LoVo (cell line): ENCODE data around the gene CLNK.

Experiments
- DNase-seq: peaks from one replicate; pipeline ENCODE4 v3.0.0-alpha.2; 2016; ENCODE audit warnings: low spot score

The CLNK gene

GRCh38 chr4:10701702-10702460 lies 17.3 kb upstream of the CLNK start:
- DNase-seq = no peak

GRCh38 chr4:10701161-10701560 lies 16.6 kb upstream of the CLNK start:
- no peak for DNase-seq

GRCh38 chr4:10698172-10698571 lies 13.6 kb upstream of the CLNK start:
- peak; percentile 11 for DNase-seq

- DNase-seq = no peak
Observed at GRCh38 chr4:10697086-10697485, 12.5 kb upstream of the CLNK start.

GRCh38 chr4:10696253-10696652 lies 11.7 kb upstream of the CLNK start:
- DNase-seq = no peak

GRCh38 chr4:10694828-10695209 lies 10.3 kb upstream of the CLNK start:
- no peak for DNase-seq

GRCh38 chr4:10694151-10694827 lies 9.7 kb upstream of the CLNK start:
- no peak for DNase-seq

- no peak for DNase-seq
Observed at GRCh38 chr4:10691651-10692050, 7.1 kb upstream of the CLNK start.

- DNase-seq = no peak
Observed at GRCh38 chr4:10690185-10690907, 5.8 kb upstream of the CLNK start.

- no peak for DNase-seq
Observed at GRCh38 chr4:10688846-10689245, 4.3 kb upstream of the CLNK start.

- no peak for DNase-seq
Observed at GRCh38 chr4:10688022-10688421, 3.5 kb upstream of the CLNK start.

GRCh38 chr4:10687526-10687925 lies 3.0 kb upstream of the CLNK start:
- DNase-seq = no peak

- no peak for DNase-seq
Observed at GRCh38 chr4:10682397-10682796, 2.2 kb downstream of the CLNK start.

GRCh38 chr4:10677796-10678497 lies 6.6 kb downstream of the CLNK start:
- DNase-seq = no peak

- no peak for DNase-seq
Observed at GRCh38 chr4:10673817-10674369, 10.7 kb downstream of the CLNK start.

GRCh38 chr4:10672379-10672778 lies 12.2 kb downstream of the CLNK start:
- DNase-seq = no peak

GRCh38 chr4:10671799-10672198 lies 12.8 kb downstream of the CLNK start:
- no peak for DNase-seq

- DNase-seq = no peak
Observed at GRCh38 chr4:10671366-10671765, 13.2 kb downstream of the CLNK start.

- no peak for DNase-seq
Observed at GRCh38 chr4:10670321-10670720, 14.2 kb downstream of the CLNK start.

- DNase-seq = no peak
Observed at GRCh38 chr4:10667701-10668326, 16.8 kb downstream of the CLNK start.

- no peak for DNase-seq
Observed at GRCh38 chr4:10666616-10667015, 18.0 kb downstream of the CLNK start.

GRCh38 chr4:10664408-10664807 lies 20.2 kb downstream of the CLNK start:
- DNase-seq = no peak
